MV-4-11 (cell line): ENCODE measurements around the gene MYL6.
A peak's percentile ranks its signal among the peaks of the same experiment; 100 is the strongest.
"Not testable (repeated sequence)": the region's sequence is repeated elsewhere in the genome, so short reads cannot be mapped to it uniquely, and the experiment has no call there.

Source experiments
- DNase-seq: peaks from one replicate; lab custom pipeline; 2025; lab: John Stamatoyannopoulos, UW

The MYL6 gene

DNA sequence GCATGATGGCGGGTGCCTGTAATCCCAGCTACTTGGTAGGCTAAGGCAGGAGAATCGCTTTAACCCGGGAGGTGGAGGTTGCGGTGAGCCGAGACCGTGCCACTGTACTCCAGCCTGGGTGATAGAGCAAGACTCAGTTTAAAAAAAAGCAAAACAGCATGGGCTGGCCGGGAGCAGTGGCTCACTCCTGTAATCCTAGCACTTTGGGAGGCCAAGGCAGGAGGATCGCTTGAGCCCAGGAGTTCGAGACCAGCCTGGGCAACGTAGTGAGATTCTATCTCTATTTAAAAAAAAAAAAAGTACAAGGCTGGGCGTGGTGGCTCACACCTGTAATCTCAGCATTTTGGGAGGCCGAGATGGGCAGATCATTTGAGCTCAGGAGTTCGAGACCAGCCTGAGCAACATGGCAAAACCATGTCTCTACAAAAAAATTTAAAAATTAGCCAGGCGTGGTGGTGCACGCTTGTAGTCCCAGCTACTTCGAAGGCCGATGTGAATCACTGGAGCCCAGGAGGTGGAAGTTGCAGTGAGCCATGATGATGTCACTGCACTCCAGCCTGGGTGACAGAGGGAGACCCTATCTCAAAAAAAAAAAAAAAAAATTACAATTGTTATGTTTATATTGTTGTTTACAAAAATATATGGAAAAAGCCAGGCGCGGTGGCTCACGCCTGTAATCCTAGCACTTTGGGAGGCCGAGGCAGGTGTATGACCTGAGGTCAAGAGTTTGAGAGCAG lies 1.5 kb upstream of the MYL6 start:
- not testable (repeated sequence) for DNase-seq

DNA sequence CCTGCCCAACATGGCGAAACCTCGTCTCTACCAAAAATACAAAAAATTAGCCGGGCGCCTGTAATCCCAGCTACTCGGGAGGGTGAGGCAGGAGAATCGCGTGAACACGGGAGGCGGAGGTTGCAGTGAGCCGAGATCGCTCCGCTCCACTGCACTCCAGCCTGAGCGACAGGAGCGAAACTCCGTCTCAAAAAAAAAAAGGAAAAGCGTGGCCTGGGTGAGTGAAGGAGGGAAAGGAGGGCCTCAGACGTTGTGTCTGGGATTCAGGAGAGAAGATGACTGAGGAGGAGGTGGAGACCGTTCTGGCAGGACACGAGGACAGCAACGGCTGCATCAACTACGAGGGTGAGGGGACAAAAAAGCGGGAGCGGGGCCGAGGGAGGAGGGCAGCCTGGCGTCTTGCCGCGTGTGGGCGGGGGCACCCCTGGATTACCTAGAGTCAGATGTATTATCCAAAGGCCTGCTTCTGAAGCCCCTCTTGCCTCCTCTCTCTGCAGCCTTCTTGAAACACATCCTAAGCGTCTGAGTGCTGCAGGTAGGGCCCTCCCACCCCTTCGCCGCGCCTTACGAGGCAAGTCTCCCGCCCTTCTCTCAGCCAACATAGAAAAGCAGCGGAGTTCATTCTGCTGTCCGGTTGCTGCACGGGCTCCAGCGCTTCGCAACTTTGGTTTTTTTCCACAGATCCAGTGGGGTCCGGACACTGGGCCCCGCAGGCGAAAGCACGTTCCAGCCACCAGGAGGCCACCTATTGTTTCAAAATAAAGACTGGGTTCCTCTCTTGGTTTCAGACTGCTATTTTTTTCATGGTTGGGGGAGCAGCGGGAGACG lies 744 bp upstream of the MYL6 start:
- peak; percentile 85 for DNase-seq

DNA sequence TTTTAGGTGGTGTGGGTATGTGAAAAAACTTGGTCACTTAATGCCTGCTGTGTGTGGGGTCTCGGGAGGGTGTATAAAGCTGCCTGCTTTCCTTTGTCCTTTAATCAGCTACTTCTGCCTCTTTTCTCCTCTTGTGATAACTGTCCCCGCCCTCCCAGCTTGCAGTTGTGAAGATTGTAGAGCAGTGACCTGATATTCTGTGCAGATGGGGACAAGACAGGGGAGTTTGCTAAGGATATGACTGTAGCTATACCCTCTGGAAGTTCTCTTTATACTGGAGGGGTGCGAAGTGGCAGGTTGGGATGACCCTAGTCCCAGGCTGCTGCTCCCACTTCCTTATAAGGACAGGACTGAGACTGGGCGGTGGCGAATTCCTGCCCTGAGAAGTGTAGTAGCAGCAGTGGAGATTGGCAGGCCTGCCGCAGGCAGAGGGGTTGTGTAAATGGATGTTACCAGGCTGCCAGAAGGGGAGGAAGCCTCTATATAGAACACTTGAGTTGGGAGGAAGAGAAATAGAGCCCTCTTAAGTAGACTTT lies 835 bp downstream of the MYL6 start:
- DNase-seq: peak; percentile 76

DNA sequence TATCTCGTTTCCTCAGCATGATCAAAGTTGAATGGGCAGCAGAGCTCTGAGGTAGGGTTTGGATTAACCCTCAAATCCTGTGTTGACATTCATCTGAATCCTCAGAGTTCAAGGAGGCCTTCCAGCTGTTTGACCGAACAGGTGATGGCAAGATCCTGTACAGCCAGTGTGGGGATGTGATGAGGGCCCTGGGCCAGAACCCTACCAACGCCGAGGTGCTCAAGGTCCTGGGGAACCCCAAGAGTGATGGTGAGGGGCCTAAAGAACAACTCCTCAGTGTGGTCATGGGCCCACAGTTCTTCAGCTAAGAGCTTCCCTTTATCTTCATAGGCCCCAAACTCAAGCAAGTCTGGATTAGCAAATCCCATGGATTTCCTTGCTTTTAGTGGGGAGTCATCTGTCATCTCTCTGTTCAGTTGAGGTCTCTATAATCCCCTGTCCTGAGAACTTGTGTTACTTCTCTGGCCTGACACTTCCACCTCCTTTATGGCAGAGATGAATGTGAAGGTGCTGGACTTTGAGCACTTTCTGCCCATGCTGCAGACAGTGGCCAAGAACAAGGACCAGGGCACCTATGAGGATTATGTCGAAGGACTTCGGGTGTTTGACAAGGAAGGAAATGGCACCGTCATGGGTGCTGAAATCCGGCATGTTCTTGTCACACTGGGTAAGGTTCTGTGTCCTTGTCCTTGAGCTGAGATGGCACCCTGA lies 1.5 kb downstream of the MYL6 start:
- DNase-seq: no peak

DNA sequence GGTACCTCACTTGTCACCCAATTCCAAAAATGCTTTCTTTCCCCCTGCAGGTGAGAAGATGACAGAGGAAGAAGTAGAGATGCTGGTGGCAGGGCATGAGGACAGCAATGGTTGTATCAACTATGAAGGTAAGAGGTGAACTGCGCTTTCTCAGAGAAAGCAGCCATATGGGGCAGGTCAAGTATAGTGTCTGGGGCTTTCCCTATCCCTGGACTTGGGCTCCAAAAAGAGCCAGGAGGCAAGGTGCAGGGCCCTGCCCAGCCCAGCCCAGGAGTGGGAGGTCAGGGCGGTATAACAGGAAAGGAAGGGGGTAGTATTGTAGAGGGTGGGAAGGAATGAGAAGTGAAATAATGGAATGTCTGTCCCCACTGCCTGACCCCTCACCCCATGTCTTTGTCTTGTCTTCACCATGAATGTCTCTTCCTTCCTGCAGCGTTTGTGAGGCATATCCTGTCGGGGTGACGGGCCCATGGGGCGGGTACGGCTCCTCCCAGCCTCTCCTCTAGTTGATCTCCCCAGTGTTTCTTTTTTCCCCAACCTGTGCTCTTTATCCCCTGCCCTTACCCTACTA lies 2.1 kb downstream of the MYL6 start:
- DNase-seq: no peak

DNA sequence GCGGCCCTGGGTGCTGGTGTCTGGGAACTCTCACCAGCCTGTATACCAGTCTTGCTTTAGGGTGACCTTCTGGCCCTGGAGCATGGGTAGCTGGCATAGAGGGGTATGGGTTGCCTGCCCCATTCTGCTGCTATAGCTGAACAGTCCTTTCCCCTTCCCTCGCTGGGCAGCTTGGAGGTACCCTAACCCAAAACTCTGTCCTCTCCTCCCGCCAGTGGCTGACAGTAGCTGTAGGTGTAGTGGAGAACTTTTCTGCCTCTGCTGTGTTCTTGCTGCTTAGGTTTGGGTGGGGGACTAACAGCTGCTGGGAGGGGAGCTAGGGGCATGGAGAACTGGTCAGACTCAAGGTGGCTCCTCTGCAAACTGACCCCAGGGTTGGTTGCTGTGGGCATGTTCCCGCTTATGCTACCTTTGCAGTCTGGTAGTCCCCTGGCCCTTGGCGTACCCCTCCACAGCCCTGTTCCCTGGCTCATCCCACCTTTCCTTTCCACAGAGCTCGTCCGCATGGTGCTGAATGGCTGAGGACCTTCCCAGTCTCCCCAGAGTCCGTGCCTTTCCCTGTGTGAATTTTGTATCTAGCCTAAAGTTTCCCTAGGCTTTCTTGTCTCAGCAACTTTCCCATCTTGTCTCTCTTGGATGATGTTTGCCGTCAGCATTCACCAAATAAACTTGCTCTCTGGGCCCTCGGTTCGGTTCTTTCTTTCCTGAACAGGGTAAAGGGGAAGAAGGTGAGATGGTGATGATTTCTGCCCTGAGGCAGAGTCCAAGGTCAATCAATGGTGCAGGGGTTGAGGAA lies 2.9 kb downstream of the MYL6 start:
- no peak for DNase-seq

DNA sequence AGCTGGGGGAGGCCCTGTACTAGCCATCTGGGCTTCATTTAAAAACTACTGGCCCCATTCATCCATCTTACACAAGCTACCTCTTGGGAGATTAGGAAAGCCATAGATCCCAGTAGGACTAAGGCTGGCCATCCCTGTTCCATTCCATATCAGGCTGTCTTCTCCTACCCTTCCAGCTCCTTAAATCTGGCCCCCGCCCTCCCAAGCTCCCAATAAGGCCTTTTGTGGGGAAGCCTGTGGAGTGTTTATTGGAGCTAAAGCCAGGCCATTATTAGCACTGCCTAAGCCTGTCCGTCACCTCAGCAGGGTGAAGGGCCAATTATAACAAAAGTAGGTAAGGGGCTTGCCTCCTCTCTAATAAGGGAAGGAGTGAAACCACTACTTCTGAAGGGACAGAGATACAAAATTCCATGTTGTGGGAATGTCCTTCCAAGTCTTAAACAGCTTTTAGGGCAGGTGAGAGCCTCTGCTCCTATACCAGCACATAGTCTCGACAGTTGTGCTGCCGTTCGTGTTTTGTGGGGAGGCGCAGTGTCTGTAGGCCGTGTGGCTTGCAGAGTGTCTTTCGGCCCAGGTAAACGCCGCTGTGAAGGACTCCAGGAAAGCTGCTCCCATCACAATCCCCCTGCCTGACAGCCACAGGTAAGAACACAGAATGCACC lies 3.7 kb downstream of the MYL6 start:
- DNase-seq: no peak

DNA sequence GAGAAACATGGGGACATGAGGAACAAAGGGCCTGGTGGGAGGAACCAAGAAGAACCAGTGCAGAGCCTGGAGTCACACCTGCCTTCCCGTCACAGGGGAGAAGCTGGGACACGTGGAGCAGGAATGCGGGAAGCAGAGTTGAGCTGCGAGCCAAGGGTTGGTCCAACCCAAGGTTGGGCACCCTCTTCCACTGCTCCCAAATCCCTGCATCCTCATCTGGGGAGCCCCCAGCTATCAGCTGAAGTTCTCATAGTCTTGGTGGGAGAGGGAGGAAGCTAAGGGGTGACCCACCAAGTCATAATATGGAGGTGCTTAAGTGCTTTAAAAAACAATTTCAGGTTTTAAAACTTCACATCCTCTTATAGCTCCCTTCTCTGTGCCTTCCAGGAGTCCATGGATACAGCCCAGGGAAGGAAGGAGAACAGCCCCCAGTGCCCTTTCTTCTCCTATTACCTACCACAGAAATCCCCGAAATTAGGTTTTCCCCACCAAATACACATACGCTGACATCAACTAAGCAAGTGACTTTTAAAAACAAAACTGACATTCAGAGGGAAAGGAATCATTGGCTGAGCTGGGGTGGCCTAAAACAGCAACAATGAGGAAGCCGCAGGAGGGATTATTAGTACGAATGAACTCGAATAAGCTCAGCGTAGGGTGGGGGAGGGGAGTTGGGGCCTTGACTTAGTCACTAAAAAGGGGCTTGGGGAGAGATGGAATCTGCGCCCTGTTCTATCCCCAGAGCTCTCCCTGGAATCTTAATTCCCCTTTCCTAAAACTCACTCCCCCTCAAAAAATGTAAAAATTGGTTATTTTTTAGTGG lies 4.5 kb downstream of the MYL6 start:
- no peak for DNase-seq

DNA sequence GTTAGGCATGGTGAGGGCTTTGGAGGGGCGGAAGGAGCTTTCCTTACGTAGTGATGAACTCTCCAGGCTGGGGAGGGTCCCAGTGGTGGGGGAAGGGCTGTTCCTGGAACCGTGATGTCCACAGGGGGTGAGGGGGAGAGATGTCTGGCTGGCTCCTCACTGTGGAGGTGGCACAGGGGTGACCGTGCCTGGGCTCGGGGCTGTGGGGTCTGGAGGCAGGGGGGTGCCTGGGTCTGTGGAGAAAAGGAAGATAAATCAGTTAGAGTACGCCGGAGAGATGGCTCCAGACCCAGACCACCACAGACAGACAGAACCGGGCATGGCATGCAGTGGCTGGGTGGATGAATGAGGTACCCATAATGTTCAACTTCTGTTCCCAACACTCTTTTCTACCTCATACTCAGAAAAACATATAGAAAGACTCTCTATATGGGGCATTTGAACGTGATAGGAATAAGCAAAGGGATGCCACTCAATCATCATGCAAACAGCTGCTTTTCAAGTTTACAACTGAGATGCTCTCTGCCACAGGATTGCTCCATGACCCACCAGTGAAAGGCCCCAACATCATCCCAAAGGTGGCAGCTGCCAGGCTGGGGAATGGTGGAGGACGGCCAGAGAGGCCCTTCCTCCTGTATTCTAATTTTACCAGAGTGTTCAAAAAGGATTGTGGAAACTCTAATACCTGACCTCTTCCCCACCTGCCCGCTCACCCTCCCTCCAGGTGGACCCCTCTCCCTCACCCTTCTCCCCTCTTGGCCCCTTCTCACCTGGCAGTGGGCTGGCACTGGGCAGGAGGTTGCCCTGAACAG lies 5.6 kb downstream of the MYL6 start:
- no peak for DNase-seq

DNA sequence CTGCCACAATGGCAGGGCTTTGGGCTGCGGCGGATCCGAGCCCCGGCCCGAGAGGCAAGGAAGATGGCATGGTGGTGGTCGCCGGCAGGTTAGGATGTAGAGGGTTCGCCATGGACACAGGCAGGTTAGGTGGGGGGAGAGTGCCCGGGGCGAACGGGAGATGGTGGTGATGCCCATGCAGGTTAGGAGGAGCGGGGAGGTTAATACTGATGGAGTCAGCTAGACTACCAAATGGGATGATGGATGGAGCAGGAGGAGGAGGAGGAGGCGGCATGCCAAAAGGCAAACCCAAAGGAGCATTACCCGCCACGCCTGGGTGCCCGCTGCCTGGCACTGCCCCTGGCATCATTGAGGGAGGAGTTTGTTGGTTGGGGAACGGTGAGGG lies 6.2 kb downstream of the MYL6 start:
- DNase-seq: no peak

DNA sequence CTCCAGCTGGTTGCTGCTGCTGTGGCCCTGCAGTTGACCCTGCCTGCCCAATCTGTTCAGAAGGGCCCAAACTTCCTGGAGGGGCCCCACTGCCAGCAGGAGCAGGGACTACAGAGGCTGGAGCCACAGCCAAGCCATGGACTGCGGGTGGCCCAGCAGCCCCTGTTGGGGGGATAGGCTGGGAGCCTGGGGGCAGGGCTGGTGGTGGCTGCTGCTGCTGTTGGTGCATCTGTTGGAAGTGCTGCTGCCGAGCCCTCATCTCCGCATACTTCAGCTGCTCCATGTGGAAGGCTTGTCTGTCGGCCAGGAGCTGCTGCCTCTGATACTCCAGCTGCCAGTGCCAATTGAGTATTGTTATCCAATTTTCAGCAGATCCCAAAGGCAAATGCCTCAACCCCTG lies 7.2 kb downstream of the MYL6 start:
- DNase-seq: no peak

DNA sequence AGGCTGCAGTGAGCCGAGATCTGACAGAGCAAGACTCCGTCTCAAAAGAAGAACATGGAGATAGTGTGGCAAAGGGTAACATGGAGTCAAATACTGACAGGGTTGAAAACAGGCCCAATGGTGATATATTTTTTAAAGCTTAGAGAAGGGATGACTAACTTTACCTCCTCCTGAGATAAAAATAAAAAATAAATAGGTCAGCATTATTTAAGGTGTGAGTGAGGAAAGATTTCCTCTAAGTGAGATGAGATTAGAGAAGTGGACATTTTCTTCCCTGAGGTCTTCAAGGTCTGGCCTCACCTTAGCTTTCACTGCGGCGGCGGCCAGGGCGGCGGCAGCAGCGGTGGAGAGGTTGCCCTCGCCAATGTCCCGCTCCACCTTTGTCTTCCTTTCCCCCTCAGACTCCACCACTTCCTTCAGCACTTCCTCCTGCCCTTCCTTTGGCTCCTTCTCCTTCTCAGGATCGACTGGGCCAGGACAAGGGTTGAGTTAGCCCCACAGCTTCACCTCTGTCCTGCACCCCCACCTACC lies 11.1 kb downstream of the MYL6 start:
- no peak for DNase-seq

DNA sequence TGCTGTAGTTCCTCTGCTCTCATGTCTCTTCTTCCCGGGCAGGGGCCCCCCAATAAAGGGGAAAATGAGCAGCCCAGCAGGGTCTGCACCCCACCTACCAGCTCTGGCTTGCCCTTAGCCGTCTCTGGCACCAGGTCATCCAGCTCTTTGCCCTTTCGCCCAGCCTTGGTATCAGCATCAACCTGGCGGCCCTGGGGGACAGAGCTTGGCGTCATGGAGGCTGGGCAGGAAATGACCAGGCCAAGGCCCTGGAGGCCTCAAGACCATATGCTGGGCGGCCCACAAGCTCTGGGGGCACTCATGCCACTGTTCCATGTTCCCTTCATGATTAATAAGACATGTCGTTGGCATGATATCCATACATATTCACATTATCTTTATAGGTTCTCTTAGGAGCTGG lies 14.7 kb downstream of the MYL6 start:
- DNase-seq: no peak

DNA sequence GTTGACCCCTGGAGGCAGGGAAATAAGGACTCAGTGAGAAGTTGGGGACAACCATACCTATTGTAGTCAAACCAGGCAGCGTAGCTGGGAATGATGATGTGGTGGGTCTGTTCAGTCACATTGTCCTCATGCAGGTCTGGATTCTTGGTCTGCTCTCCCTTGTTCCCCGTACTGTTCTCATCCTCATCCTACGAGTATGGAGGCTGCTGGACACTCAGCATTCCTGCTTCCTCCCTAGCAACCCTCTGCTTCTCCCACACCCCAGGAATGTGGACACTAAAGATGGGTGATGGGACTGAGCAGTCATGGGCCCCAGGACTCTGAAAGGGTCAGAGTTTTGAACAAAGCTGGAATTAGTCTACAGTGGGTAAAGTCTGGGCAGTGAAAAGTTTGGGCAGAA lies 20.2 kb downstream of the MYL6 start:
- no peak for DNase-seq

DNA sequence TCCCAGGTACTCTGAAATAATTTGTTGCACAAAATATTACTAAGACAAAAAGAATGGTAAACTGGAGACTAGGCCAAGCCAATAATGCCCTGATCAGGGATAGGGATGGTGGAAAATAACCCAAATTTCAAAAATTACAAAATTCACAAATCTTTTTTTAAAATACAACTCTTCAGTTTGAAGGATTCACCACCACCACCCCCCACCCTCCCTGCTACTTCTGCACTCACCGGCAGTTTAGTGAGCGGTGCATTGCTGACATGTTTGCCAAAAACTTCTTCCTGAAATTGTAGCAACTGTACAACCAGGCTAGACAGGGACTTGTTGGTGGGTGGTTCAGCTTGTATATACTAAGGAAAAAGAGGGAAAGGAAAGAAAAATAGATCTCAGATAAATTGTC lies 28.8 kb downstream of the MYL6 start:
- DNase-seq: no peak

DNA sequence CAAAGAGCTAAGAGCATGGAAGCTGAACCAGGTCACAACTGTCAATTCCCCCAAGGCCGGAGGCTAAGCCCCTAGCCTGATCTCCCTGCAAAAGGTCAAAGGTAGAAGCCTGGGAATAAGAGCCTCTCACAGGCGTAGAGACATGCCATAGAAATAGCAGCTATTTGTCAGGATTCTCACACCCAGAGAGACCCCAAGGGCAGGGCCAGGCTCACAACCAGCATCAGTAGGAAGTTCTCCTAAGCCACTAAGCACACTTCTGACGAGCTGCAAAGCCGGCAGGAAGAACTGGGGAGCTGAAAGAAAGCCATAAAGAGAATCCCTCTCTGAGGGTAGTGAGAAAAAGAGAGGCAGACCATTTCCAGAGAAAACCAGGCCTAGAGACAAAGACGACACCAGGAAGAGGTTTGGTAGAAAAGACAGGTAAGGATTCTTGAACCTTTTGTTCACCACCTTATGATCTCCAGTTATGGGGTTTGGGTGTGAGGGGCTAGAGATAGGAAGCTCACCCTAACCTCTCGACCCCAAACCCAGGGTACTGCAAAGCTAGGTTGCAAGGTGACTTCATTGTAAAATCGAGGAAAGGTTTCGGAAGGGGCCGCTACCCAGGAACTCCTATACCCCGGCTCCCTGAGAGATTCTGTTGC lies 30.1 kb downstream of the MYL6 start:
- peak; percentile 12 for DNase-seq

DNA sequence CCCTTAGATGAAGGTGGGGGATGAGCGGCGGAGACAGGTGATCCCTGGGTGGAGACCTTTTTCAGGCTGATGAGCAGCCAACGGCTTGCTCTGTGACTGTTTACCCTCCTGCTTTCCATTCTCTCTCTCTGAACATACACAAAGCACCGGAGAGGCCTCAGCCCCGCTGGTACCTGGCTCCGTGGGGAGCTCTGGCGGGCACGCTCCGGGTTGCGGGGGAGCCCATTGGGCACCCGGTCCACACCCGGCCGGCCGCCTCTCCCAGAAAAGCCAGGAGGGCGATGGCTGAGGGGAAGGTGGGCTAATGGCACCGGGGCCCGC lies 30.6 kb downstream of the MYL6 start:
- no peak for DNase-seq

DNA sequence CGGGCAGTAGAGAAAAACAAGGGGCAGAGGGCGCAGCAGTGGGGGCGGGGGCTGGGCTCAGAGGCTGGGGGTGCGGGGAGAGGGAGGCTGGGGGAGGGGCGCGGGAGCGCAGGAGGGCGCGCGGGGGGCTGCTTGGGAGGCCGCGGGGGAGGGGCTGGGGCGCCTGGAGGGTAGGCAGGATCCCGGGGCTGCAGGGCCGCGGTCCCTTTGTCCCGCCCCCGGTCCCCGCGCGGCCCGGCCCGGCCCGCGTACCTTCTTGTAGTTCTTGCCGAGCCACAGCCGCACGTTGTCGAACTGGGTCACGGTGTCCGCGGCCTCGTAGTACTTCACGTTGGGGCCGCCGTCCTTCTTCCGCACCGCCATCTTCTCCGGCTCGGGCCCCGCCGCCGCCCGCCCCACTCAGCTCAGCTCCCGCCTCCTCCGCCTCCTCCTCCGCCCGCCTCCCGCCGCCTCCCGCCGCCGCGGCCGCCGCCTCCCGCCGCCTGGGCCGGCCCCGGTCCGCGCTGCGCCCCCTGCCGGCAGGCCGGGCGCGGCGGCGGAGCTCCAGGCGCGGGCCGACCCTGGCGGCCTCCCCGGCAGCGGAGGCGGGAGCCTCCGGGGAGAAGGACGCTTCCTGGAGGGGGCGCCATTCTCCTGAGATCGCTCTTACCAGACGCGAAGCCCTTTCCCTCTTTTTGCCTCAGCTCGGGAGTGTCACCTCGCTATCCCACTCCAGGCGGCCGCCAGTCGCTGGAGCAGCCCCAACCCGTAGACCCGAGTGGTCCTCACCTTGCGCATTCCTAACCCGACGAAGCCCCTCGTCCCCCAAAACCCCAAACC lies 31.1 kb downstream of the MYL6 start, which contains the start of gene SMARCC2:
Gene SMARCC2, minus strand, starts transcription at position 385 of the 819 bp plus-strand sequence. Its CDS starts 22 bp downstream, at position 363.
- peak; percentile 80 for DNase-seq
